ENCODE measurements around the gene PMIS2. TPM values are rescaled to one million over a fixed set of nuclear protein-coding genes. Genes with fewer than 3 reads are reported as not detected.

PMIS2 gene
- total RNA-seq, 1 experiment from 2014 or later: not detected

DNA sequence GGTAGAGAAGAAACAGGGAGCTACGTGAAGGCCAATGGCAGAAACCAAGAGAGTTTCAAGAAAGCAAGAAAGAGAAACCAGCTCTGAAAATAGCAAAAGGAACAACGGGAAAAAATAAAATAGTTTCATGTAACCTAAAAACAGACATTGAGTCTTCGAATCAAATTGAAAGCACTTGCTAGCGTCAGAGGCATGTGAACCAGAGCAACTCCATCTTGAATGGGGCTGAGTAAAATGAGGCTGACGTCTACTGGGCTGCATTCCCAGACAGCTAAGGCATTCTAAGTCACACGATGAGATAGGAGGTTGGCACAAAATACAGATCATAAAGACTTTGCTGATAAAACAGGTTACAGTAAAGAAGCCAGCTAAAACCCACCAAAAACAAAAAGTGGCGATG lies 7.3 kb upstream of the PMIS2 start:
- Histone ChIP-seq H3K4me2 (ENCODE audit: low read length) (no peak overlapping the region), H2AFZ (ENCODE audit: low read depth, low read length, poor library complexity, severe bottlenecking) (no peak overlapping the region), H3K9me3 (ENCODE audit: control insufficient read depth in 1 of 2, insufficient read depth in 1 of 2, low read depth in 1 of 2, low read length in 2 of 2) (peaks cover 3 to 9% of the 10 kb centered on the region in 2 experiments; a peak in 2 of 4 replicates), H3K9ac (ENCODE audit: low read length) (no peak overlapping the region), H3K27me3 (ENCODE audit: insufficient read depth, low read length) (no peaks in the 10 kb centered on the region), H3K79me2 (ENCODE audit: insufficient read depth, low read length) (no peaks in the 10 kb centered on the region), H3K4me1 (ENCODE audit: control insufficient read depth in 1 of 2, insufficient read depth in 2 of 2, low read length in 2 of 2) (no peaks in the 10 kb centered on the region), H3K4me3 (replicated peaks in 1 of 2; ENCODE audit: low read depth in 1 of 2, low read length in 2 of 2) (no peak overlapping the region), H3K36me3 (ENCODE audit: control insufficient read depth in 1 of 2, insufficient read depth in 2 of 2, low read length in 2 of 2) (no peaks in the 10 kb centered on the region), H4K20me1 (ENCODE audit: insufficient read depth) (no peaks in the 10 kb centered on the region), H3K9me2 (ENCODE audit: insufficient read depth) (no peaks in the 10 kb centered on the region), H3K27ac (ENCODE audit: low read depth, low read length) (no peak overlapping the region)
- intact Hi-C loops (cut with micrococcal nuclease): no loop called here
- DNase-seq (ENCODE audit: low read depth, low spot score) (no peak), ATAC-seq (no peak)
- RAD21 ChIA-PET (ENCODE audit: low non-redundant PET in 1 of 2, low total read pairs in 2 of 2, uncharacterized antibody in 2 of 2, unreplicated experiment in 2 of 2): no interaction called here
- BruUV-seq (replicated peaks): no TSS peak
- no peak for TF ChIP-seq FOSL1 (IDR thresholded peaks at IDR 0.05; ENCODE audit: low read depth)
- no peak for TF ChIP-seq EGR1 (IDR thresholded peaks at IDR 0.05; ENCODE audit: low read depth)
- TF ChIP-seq YY1 (IDR thresholded peaks at IDR 0.05; ENCODE audit: extremely low read depth, insufficient replicate concordance, low read depth, low read length): no peak
- no peak for TF ChIP-seq SRF (IDR thresholded peaks at IDR 0.05; ENCODE audit: low read depth)
- no peak for TF ChIP-seq SIN3A (IDR thresholded peaks at IDR 0.05; ENCODE audit: low read depth)
- no peak for TF ChIP-seq RAD21 (IDR thresholded peaks at IDR 0.05; ENCODE audit: low read depth)
- TF ChIP-seq SP1 (IDR thresholded peaks at IDR 0.05; ENCODE audit: low read depth): no peak
- TF ChIP-seq CEBPB (IDR thresholded peaks at IDR 0.05; ENCODE audit: low read depth): no peak
- TF ChIP-seq, protein P1, sequence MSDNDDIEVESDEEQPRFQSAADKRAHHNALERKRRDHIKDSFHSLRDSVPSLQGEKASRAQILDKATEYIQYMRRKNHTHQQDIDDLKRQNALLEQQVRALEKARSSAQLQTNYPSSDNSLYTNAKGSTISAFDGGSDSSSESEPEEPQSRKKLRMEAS (IDR thresholded peaks at IDR 0.05): no peak
- TF ChIP-seq TCF7L2 (IDR thresholded peaks at IDR 0.05; ENCODE audit: borderline replicate concordance, extremely low read depth, insufficient read depth, insufficient read length): no peak
- no peak for TF ChIP-seq EZH2phosphoT487 (IDR thresholded peaks at IDR 0.05; ENCODE audit: borderline replicate concordance)
- no peak for TF ChIP-seq EZH2 (IDR thresholded peaks at IDR 0.05)
- TF ChIP-seq POLR2A (IDR thresholded peaks at IDR 0.05; ENCODE audit: borderline replicate concordance, extremely low read depth, insufficient read depth, insufficient read length): no peak
- TF ChIP-seq ELF1 (IDR thresholded peaks at IDR 0.05; ENCODE audit: borderline replicate concordance, low read depth): no peak
- TF ChIP-seq ZBTB33 (IDR thresholded peaks at IDR 0.05; ENCODE audit: extremely low read depth, insufficient replicate concordance, low read length): no peak
- TF ChIP-seq, protein P2, sequence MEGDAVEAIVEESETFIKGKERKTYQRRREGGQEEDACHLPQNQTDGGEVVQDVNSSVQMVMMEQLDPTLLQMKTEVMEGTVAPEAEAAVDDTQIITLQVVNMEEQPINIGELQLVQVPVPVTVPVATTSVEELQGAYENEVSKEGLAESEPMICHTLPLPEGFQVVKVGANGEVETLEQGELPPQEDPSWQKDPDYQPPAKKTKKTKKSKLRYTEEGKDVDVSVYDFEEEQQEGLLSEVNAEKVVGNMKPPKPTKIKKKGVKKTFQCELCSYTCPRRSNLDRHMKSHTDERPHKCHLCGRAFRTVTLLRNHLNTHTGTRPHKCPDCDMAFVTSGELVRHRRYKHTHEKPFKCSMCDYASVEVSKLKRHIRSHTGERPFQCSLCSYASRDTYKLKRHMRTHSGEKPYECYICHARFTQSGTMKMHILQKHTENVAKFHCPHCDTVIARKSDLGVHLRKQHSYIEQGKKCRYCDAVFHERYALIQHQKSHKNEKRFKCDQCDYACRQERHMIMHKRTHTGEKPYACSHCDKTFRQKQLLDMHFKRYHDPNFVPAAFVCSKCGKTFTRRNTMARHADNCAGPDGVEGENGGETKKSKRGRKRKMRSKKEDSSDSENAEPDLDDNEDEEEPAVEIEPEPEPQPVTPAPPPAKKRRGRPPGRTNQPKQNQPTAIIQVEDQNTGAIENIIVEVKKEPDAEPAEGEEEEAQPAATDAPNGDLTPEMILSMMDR (IDR thresholded peaks at IDR 0.05 in 2 of 3, conservative IDR thresholded peaks at IDR 0.05 in 1 of 3; ENCODE audit: borderline replicate concordance in 1 of 3, insufficient read depth in 1 of 3, low read depth in 2 of 3, low read length in 2 of 3): no peak
- no peak for TF ChIP-seq CBX3 (IDR thresholded peaks at IDR 0.05; ENCODE audit: low read depth)
- TF ChIP-seq REST (IDR thresholded peaks at IDR 0.05; ENCODE audit: low read depth): no peak
- CTCF ChIA-PET: no interaction called here
- POLR2A ChIA-PET: no interaction called here

Data from HCT116 (cell line).